Adrenal gland (tissue), 19 donors: ENCODE measurements around the gene PP2D1. TPM values are rescaled to one million over a fixed set of nuclear protein-coding genes. Genes with fewer than 3 reads are reported as not detected.

ENCODE experiments used
- DNase-seq, 7 donors: peaks; one replicate each; pipeline ENCODE4 v3.0.0-alpha.2; 2019 to 2020
- H3K27ac ChIP-seq, 5 donors: fragments of 200-600 bp; sonication (generic) in 4 of 5; 1 replicate in 3 of 5; 2 replicates in 2 of 5; pipeline versions ENCODE4 v1.5.1 to v1.8.0; 2016 to 2020; ENCODE audit warnings: mild to moderate bottlenecking in 1 of 5
- H3K27me3 ChIP-seq: fragments of 200-600 bp; 2 replicates; pipeline ENCODE4 v1.8.0; 2021
- H3K36me3 ChIP-seq, 2 donors: fragments of 200-600 bp; replicated peaks in 1 of 2; 1 replicate in 1 of 2; 2 replicates in 1 of 2; pipeline versions ENCODE4 v1.5.1 to v1.8.0; 2018 to 2022
- H3K4me1 ChIP-seq, 2 donors: fragments of 200-600 bp; replicated peaks in 1 of 2; 1 replicate in 1 of 2; 2 replicates in 1 of 2; pipeline versions ENCODE4 v1.5.1 to v1.8.0; 2018 to 2021
- H3K4me3 ChIP-seq, 4 donors: fragments of 200-600 bp; sonication (generic) in 3 of 4; one replicate each; pipeline ENCODE4 v1.5.1; 2016 to 2018
- H3K9me3 ChIP-seq, 3 donors: fragments of 200-600 bp; sonication (generic) in 1 of 3; replicated peaks in 1 of 3; 1 replicate in 2 of 3; 2 replicates in 1 of 3; pipeline versions ENCODE4 v1.5.1 to v1.8.0; 2016 to 2021
- POLR2A ChIP-seq, 2 donors: fragments of 450-650 bp; IDR thresholded peaks; one replicate each; pipeline ENCODE4 v1.6.1; 2017; ENCODE audit warnings: antibody characterized with exemption in 2 of 2, mild to moderate bottlenecking in 2 of 2, moderate library complexity in 1 of 2
- WGBS, 4 donors: extraction: QIAGEN DNeasy Blood & Tissue Kit in 2 of 4; methylation state at CpG; one replicate each; pipeline versions ENCODE4 v1.1.5 to v1.1.7; 2013 to 2017; 5-methylcytosine and 5-hydroxymethylcytosine counted together
- intact Hi-C, 2 donors: fragments of 100-400 bp; cut with DNase I; formaldehyde crosslinking; loops; one replicate each; pipeline versions ENCODE4 v1.14.1 to v1.15.0; 2022 to 2023
- long read RNA-seq, 10 donors: library from polyadenylated mRNA in 3 of 10; unstranded in 2 of 10; stranded (forward) in 1 of 10; transcript quantifications; one replicate each; pipeline ENCODE4 v2.0.0 and lab custom pipeline, GENCODE V29; 2021 to 2026
- polyA plus RNA-seq, 3 donors: library from polyadenylated mRNA; stranded (reverse); fragments of 200-250 nt in 2 of 3; fragments of 350-450 nt in 1 of 3; fragmentation: Illumina TruSeq in 1 of 3; extraction: RNeasy Lipid Tissue Mini Kit (QIAGEN cat#74804) in 1 of 3; gene quantifications; one replicate each; pipeline ENCODE4 v1.2.3, GENCODE V29; 2013 to 2014
- total RNA-seq, 9 donors: library from RNA; depleted of rRNA in 4 of 9; stranded (reverse); fragments of >200 nt in 4 of 9; fragments of 120-200 nt in 1 of 9; fragmentation: NEBNext Ultra II Directional in 1 of 9; extraction: Animal tissue kit (Norgen Biotek cat#: 25700) in 1 of 9; gene quantifications; one replicate each; pipeline versions ENCODE4 v1.1.0 to v1.2.4, GENCODE V29; 2013 to 2023
- TF ChIP-seq, protein P1 (sequence below), 6 experiments: fragments of 450-650 bp in 4 of 6; fragments of 200-600 bp in 2 of 6; sonication (generic) in 1 of 6; IDR thresholded peaks; 1 replicate in 5 of 6; 2 replicates in 1 of 6; pipeline versions ENCODE4 v1.5.1 to v1.8.0; 2016 to 2021; ENCODE audit warnings: antibody characterized with exemption in 6 of 6, mild to moderate bottlenecking in 2 of 6, moderate library complexity in 1 of 6
- donor health status: healthy with polysubstance abuse.
- donor health status: Bipolar disorder and iron deficiency.
- donor health status: DM: yes; HTN: yes; CAD: no.
- donor health status: DM: no; HTN: no; CAD: no.
- donor health status: DM: no; HTN: no; CAD: no.
- donor health status: DM: yes; HTN: yes; CAD: no.

The PP2D1 gene, protein sequence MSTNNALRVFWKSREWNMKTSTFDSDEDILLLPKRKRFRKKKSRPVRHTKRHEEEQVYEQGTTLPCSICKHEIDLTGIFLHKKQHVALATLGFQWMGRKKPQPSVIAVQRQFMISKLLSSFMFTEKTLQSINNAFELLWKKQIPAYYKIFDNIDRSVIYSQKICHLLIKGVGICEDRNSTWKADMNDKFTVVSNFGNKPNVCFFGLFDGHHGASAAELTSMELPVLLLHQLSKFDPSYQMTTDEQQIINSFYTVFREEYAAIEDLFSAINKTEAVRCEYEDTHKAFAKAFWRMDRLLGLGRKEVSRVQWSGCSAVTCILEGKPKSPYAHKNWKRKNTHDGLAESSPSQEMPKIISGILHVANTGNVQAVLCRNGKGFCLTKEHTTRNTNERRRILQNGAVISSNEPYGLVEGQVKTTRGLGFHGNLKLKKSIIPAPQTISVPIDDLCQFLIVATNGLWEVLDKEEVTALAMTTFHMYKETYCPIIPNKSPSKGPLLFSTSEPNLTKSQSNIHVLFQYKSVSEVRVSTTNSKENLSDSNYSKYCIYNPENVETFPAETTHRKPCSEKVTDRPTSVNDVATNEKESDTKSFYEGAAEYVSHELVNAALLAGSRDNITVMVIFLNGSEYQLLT
- not detected for total RNA-seq
- not detected for polyA plus RNA-seq
- long read RNA-seq, donor 1, partial matches to known transcripts, result 29 of 29 reads
- long read RNA-seq, donor 1, other reads (novel, unspliced or antisense), result 0 of 29 reads
- long read RNA-seq, donor 2, partial matches to known transcripts, result 118 of 136 reads
- long read RNA-seq, donor 2, other reads (novel, unspliced or antisense), result 18 of 136 reads
- long read RNA-seq, donor 3, result 0 reads
- long read RNA-seq, donor 4, partial matches to known transcripts, result 0 of 1 reads
- long read RNA-seq, donor 4, other reads (novel, unspliced or antisense), result 1 of 1 reads
- long read RNA-seq, donor 5, result 0 reads
- long read RNA-seq, donor 6, result 0 reads
- long read RNA-seq, donor 7, partial matches to known transcripts, result 5 of 13 reads
- long read RNA-seq, donor 7, other reads (novel, unspliced or antisense), result 8 of 13 reads
- long read RNA-seq, donor 8, result 0 reads
- long read RNA-seq, donor 9, result 0 reads
- long read RNA-seq, donor 10, result 0 reads

DNA sequence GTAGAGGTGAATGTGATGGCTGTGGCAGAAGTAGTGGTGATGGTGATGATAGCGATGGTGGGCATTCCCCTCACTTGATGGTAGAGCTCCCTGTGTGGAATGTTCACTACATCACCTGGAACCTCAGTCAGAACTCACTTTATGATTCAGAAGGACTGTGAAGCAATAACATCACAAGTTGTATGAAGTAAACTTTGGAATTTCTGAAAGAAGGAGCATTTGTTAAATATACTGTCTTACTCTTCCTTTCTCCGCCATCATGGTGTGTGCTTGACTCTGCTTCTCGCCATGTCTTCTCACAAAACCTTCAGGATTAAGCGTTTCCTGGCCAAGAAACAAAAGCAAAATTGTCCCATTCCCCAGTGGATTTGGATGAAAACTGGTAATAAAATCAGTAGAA is at the start of gene PP2D1:
Gene PP2D1, minus strand, starts transcription at position 101 of the 400 bp plus-strand sequence. CDS start 192 bp downstream, outside the sequence.
- WGBS, 4 donors, result 96 to 98% (median 96%) methylated on average over 4 of the region's 4 CpGs
- no peak for TF ChIP-seq POLR2A (IDR thresholded peaks at IDR 0.05)
- TF ChIP-seq, protein P1, sequence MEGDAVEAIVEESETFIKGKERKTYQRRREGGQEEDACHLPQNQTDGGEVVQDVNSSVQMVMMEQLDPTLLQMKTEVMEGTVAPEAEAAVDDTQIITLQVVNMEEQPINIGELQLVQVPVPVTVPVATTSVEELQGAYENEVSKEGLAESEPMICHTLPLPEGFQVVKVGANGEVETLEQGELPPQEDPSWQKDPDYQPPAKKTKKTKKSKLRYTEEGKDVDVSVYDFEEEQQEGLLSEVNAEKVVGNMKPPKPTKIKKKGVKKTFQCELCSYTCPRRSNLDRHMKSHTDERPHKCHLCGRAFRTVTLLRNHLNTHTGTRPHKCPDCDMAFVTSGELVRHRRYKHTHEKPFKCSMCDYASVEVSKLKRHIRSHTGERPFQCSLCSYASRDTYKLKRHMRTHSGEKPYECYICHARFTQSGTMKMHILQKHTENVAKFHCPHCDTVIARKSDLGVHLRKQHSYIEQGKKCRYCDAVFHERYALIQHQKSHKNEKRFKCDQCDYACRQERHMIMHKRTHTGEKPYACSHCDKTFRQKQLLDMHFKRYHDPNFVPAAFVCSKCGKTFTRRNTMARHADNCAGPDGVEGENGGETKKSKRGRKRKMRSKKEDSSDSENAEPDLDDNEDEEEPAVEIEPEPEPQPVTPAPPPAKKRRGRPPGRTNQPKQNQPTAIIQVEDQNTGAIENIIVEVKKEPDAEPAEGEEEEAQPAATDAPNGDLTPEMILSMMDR (IDR thresholded peaks at IDR 0.05), result no peak
- Histone ChIP-seq H3K4me1 (no peaks in the 10 kb centered on the region), H3K36me3 (no peaks in the 10 kb centered on the region), H3K4me3 (no peak within 1 kb of the TSS), H3K9me3 (no peaks in the 10 kb centered on the region), H3K27ac (no peak within 1 kb of the TSS), H3K27me3 (no peaks in the 10 kb centered on the region)
- no peak for DNase-seq
- intact Hi-C loops, result no loop called here

DNA sequence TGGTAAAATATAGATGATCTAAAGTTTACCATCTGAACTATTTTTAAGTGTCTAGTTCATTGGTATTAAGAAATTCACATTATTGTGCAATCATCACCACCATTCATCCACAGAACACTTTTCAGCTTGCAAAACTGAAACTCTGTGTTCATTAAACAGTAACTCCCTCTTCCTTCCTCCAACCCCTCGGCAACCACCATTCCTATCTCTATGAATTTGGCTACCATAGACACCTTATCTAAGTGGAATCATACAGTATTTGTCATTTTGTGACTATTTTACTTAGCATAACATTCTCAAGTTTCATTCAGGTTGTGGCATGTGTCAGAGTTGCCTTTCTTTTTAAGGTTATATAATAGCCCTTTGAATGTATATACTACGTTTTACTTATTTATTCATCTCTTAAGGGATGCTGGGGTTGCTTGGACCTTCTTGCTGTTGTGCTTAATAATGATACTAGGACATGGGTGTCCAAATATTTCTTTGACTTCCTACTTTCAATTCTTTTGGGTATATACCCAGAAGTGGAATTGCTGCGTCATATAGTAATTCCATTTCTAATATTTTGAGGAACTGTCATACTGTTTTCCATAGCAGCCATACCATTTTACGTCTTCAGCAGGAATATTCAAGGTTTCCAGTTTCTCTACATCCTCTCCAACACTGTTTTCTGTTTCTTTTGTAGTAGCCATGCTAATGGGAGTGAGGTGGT is 49.1 kb upstream of the PP2D1 start:
- H3K27me3 ChIP-seq, result no peaks in the 10 kb centered on the region
- peak in 1 of 7 donors; percentile 13 for DNase-seq
- H3K4me1 ChIP-seq, result peaks cover 13 to 38% of the 10 kb centered on the region in 2 donors
- intact Hi-C loops, result no loop called here
- H3K36me3 ChIP-seq, result no peaks in the 10 kb centered on the region
- TF ChIP-seq, protein P1 (IDR thresholded peaks at IDR 0.05), result no peak
- no peak for TF ChIP-seq POLR2A (IDR thresholded peaks at IDR 0.05)
- H3K4me3 ChIP-seq, result peak overlapping the region in 1 of 4 donors; percentile 43
- peak overlapping the region in 4 of 5 donors; percentile 40 to 78 (median 52) for H3K27ac ChIP-seq
- H3K9me3 ChIP-seq, result no peaks in the 10 kb centered on the region
- WGBS, 4 donors, result 53 to 64% (median 57%) methylated on average over 4 of the region's 4 CpGs

DNA sequence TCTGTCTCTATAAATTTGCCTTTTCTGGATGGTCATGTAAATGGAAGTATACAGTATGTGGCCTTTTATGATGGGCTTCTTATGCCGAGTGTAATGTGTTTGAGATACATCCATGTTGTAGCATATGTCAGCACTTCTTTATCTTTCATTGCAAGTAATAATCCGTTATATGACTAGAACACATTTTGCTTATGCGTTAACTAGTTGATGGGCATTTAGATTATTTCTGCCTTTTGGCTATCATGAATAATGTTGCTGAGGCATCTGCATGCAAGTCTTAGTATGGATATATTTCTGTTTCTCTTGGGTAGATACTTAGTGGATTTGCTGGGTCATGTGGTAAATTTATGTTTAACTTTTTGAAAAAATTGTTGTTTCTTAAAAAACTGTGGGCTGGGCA is 47.9 kb upstream of the PP2D1 start:
- no peak for TF ChIP-seq POLR2A (IDR thresholded peaks at IDR 0.05)
- TF ChIP-seq, protein P1 (IDR thresholded peaks at IDR 0.05), result no peak
- Histone ChIP-seq H3K27me3 (no peaks in the 10 kb centered on the region), H3K27ac (no peak overlapping the region), H3K36me3 (no peaks in the 10 kb centered on the region), H3K4me3 (no peak overlapping the region), H3K4me1 (peaks cover 15 to 50% of the 10 kb centered on the region in 2 donors), H3K9me3 (no peaks in the 10 kb centered on the region)
- no peak for DNase-seq
- intact Hi-C loops, result no loop called here
- 95 to 98% (median 96%) methylated on average over 3 of the region's 3 CpGs for WGBS, 4 donors
